ENCODE measurements around the gene CFAP61.

CFAP61 gene

DNA sequence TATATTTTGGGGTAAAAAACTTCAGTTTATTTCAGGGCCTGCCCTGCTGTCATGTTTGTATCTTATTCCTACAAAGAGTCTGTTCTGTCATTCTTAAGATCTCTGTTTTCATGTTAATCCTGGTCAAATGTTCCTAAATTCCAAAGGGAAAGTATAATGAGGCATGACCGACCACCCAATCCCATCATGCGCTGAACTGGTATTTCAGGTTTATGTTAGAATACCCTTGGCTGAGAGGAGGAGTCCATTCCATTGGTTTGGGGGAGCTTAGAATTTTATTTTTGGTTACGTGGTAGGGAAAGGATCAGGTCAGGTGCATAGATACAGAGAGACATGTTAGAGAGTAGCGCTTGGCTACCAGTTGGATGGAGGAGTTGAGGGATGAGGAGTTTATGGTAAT is 25.7 kb downstream of the CFAP61 start:
- TF ChIP-seq, protein P1, sequence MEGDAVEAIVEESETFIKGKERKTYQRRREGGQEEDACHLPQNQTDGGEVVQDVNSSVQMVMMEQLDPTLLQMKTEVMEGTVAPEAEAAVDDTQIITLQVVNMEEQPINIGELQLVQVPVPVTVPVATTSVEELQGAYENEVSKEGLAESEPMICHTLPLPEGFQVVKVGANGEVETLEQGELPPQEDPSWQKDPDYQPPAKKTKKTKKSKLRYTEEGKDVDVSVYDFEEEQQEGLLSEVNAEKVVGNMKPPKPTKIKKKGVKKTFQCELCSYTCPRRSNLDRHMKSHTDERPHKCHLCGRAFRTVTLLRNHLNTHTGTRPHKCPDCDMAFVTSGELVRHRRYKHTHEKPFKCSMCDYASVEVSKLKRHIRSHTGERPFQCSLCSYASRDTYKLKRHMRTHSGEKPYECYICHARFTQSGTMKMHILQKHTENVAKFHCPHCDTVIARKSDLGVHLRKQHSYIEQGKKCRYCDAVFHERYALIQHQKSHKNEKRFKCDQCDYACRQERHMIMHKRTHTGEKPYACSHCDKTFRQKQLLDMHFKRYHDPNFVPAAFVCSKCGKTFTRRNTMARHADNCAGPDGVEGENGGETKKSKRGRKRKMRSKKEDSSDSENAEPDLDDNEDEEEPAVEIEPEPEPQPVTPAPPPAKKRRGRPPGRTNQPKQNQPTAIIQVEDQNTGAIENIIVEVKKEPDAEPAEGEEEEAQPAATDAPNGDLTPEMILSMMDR (conservative IDR thresholded peaks at IDR 0.05; ENCODE audit: low read depth, low read length): no peak
- DNase-seq (ENCODE audit: low read depth): no peak
- H3K4me3 ChIP-seq (ENCODE audit: low read depth, low read length): no peak overlapping the region

DNA sequence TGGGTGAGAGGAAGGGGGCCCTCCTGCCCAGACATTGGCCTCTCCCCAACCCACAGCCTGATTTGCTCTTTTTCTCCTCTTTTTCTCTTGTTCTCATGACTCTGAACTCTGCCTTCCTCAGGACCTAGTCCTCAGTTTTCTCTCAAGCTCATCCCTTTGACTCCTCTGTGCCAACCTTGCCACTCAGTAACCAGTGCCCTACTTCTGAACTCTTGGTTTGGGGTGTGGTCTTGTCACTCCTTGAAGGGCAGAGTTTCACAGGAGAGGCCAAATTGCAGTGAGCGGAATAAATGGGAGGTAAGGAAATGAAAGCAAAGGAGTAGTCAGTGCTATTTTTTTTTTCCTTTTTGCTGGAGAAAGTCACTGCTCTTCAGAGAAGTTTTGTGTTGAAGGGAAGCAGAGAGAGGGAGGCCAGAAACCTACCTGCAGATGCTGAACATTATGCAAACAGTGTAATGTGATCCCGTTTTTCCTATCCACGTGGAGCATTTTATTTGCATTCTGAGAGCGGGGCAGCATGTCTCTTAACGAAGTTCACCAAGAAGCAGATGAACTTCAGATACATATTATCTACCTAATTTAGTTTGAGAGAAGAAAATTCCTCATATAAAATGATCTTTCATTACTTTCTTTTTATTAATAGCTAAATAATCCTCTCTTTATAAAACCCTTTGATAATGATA is 26.9 kb downstream of the CFAP61 start:
- H3K4me3 ChIP-seq (ENCODE audit: low read depth, low read length): no peak overlapping the region
- DNase-seq (ENCODE audit: low read depth): no peak
- TF ChIP-seq, protein P1 (conservative IDR thresholded peaks at IDR 0.05; ENCODE audit: low read depth, low read length): no peak

DNA sequence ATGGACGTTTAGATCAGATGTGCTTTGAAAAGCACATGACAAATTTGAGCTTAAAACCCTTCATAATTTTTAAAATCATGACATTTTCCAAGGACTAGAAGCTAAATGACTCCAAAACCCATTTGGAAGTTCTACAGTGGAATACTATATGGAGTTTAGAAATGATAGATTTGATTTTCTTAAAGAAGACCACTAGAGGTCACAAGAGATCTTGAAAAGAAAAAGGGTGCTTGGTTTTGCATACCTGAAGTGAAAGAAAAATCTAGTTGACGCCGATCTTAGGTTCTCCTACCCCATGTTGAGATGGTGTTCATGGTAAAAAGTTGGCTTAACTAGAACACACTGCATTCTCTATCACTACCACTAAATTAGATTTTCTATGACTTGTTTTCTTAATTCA is 31.5 kb downstream of the CFAP61 start:
- no peak overlapping the region for H3K4me3 ChIP-seq (ENCODE audit: low read depth, low read length)
- DNase-seq (ENCODE audit: low read depth): peak; percentile 46
- TF ChIP-seq, protein P1 (conservative IDR thresholded peaks at IDR 0.05; ENCODE audit: low read depth, low read length): peak; percentile 47

DNA sequence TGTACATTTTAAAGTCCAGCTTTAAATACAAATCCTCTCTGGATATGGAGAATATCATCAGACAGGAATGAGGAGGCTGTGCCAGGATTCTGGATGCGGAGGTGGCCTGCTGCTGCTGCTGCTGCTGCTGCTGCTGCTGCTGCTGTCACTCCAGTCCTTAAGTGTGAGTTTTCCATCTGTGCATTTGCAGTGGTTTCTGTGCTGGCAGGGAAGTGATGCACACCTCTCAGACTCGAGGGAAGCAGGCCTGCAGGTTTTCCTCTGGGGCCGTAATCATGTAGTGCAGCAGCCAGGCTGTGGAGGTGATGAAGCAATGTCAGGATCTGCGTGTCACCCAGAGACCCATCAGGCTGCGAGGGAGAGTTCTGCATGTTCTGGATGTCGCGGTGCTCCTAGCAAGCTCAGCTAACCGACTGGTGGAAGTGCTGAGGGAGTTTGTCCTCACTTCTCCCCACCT is 32.0 kb downstream of the CFAP61 start:
- TF ChIP-seq, protein P1 (conservative IDR thresholded peaks at IDR 0.05; ENCODE audit: low read depth, low read length): no peak
- no peak for DNase-seq (ENCODE audit: low read depth)
- no peak overlapping the region for H3K4me3 ChIP-seq (ENCODE audit: low read depth, low read length)

DNA sequence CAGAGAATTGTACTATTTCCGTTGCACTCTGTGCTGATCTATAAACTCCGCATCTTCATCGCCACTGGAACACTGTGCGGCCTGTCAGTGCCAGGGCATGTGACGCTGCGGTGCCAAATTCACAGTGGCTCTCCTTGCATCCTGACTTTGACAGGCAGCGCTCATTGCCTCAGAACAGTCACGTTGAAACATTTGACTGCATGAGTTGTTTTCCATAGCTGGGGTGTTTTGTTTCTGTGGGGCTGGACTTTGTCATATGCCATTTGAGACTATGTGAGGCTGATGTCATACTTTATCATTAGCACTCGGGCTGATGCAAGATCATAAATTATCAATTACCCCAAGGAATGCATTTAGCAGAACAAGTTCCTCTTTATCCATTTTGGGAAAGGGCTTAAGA is 32.7 kb downstream of the CFAP61 start:
- DNase-seq (ENCODE audit: low read depth): no peak
- no peak overlapping the region for H3K4me3 ChIP-seq (ENCODE audit: low read depth, low read length)
- TF ChIP-seq, protein P1 (conservative IDR thresholded peaks at IDR 0.05; ENCODE audit: low read depth, low read length): no peak

DNA sequence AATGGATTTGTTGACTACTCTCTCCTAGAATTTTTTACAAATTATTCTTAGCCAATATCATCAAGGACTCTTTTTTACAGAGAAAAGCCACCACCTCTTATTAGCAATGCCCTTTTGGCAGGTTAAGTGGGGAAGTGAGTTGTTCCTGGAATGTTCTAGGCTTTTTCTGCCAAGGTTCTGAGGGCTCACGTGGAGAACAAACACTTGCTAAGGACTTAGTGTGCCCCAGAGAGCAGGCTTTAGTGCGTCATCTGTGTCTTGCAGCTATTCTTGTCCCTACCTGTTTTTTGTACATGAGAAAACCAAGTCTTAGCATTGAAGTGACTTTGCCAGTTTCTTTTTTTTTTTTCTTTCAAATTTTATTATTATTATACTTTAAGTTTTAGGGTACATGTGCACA is 33.5 kb downstream of the CFAP61 start:
- DNase-seq (ENCODE audit: low read depth): no peak
- H3K4me3 ChIP-seq (ENCODE audit: low read depth, low read length): no peak overlapping the region
- TF ChIP-seq, protein P1 (conservative IDR thresholded peaks at IDR 0.05; ENCODE audit: low read depth, low read length): no peak

DNA sequence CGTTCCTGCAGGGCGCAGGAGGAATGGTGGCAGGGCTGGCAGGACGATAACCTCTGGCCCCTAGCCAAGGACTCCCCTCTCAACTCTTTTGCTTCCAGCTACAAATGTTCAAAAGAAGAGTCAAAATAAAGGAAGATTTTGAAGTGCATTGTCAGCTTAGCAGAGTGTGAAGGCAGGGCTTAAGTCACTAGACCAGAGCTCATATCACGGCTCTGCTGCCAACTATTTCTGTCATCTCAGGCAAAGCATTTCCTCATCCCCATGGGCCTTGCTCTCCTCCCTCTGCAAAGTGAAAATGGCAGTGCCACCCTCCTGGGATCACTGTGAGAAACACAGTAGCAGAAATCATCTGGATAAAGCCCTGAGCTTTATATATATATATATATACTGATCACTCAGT is 36.7 kb downstream of the CFAP61 start:
- TF ChIP-seq, protein P1 (conservative IDR thresholded peaks at IDR 0.05; ENCODE audit: low read depth, low read length): no peak

More for the DNA sequence above, 36.7 kb downstream of the CFAP61 start:
- H3K4me3 ChIP-seq (ENCODE audit: low read depth, low read length): no peak overlapping the region
- DNase-seq (ENCODE audit: low read depth): no peak

All from choroid plexus epithelial cell (primary cell).